AG04450 (cell line): ENCODE data around the gene SH3BP5L. TPM values are rescaled to one million over a fixed set of nuclear protein-coding genes. Genes with fewer than 3 reads are reported as not detected.
"Not testable (repeated sequence)": the region's sequence is repeated elsewhere in the genome, so short reads cannot be mapped to it uniquely, and the experiment has no call there.

ENCODE experiments used
- CTCF ChIA-PET: fragments of 300-600, 350-600 bp; formaldehyde crosslinking; extraction: SDS; loops from one replicate; lab custom pipeline; 2022; ENCODE audit warnings: antibody characterized with exemption, inconsistent platforms; lab: Charles Lee
- POLR2A ChIA-PET: fragments of 350-600 bp; formaldehyde crosslinking; extraction: SDS; loops from one replicate; lab custom pipeline; 2021; ENCODE audit warnings: antibody characterized with exemption, inconsistent platforms; lab: Yijun Ruan, JAX
- DNase-seq: peaks from one replicate; pipeline ENCODE4 v3.0.0-alpha.2; 2011; ENCODE audit warnings: low read depth, low spot score
- H3K27ac ChIP-seq: one replicate; pipeline ENCODE4 v1.5.1; 2012; ENCODE audit warnings: low read depth, low read length, control low read depth
- H3K27me3 ChIP-seq: one replicate; pipeline ENCODE4 v1.6.0; 2012; ENCODE audit warnings: low read length; ENCODE audit not compliant: control insufficient read depth, insufficient read depth
- H3K4me3 ChIP-seq: 2 replicates; pipeline ENCODE4 v1.5.1; 2011; ENCODE audit warnings: mild to moderate bottlenecking, low read depth, low read length, control low read depth
- H3K9me3 ChIP-seq: 2 replicates; pipeline ENCODE4 v1.5.1; 2012; ENCODE audit warnings: low read length; ENCODE audit not compliant: control insufficient read depth, insufficient read depth
- polyA plus RNA-seq: library from polyadenylated mRNA; depleted of rRNA; stranded (reverse); fragments of >200 nt; gene quantifications from 2 replicates; pipeline ENCODE4 v1.2.3, GENCODE V29; 2011
- TF ChIP-seq, protein P1 (sequence below): IDR thresholded peaks from 2 replicates; pipeline ENCODE4 v1.5.1; 2011; ENCODE audit warnings: low read depth, low read length, control low read depth, inconsistent platforms

The SH3BP5L gene
- polyA plus RNA-seq, 1 experiment = 15.3 TPM

DNA sequence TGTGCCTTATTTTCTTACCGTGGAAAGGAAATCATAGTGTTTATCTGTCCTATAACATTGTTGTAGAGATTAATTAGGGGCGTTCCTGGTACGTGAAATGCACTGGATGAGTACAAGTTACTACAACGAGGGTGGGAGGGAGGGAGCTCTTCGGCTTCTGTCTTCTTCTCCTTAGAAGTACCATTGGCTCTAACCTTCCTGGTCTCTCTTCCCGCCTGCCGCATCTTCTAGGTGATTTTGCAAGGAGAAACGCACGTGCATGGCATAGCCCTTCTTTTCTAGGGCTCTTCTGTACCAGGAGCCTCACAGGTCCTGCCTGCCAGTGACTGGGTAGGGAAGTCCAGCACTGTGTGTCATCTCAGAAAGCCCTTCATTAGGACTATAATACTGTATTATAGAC, 16.8 kb downstream of the SH3BP5L start:
- Histone ChIP-seq H3K27ac (no peak overlapping the region), H3K27me3 (peaks cover 2% of the 10 kb centered on the region), H3K4me3 (no peak overlapping the region), H3K9me3 (no peaks in the 10 kb centered on the region; the same call in 1 of the 2 replicates)
- ChIA-PET POLR2A (interaction anchor here (0.6 kb wide), 1 partner anchor 1435 kb away, joined by 4 read pairs; no protein-coding TSS in a partner anchor), CTCF (no interaction called here)
- TF ChIP-seq, protein P1, sequence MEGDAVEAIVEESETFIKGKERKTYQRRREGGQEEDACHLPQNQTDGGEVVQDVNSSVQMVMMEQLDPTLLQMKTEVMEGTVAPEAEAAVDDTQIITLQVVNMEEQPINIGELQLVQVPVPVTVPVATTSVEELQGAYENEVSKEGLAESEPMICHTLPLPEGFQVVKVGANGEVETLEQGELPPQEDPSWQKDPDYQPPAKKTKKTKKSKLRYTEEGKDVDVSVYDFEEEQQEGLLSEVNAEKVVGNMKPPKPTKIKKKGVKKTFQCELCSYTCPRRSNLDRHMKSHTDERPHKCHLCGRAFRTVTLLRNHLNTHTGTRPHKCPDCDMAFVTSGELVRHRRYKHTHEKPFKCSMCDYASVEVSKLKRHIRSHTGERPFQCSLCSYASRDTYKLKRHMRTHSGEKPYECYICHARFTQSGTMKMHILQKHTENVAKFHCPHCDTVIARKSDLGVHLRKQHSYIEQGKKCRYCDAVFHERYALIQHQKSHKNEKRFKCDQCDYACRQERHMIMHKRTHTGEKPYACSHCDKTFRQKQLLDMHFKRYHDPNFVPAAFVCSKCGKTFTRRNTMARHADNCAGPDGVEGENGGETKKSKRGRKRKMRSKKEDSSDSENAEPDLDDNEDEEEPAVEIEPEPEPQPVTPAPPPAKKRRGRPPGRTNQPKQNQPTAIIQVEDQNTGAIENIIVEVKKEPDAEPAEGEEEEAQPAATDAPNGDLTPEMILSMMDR = no peak
- DNase-seq = no peak

DNA sequence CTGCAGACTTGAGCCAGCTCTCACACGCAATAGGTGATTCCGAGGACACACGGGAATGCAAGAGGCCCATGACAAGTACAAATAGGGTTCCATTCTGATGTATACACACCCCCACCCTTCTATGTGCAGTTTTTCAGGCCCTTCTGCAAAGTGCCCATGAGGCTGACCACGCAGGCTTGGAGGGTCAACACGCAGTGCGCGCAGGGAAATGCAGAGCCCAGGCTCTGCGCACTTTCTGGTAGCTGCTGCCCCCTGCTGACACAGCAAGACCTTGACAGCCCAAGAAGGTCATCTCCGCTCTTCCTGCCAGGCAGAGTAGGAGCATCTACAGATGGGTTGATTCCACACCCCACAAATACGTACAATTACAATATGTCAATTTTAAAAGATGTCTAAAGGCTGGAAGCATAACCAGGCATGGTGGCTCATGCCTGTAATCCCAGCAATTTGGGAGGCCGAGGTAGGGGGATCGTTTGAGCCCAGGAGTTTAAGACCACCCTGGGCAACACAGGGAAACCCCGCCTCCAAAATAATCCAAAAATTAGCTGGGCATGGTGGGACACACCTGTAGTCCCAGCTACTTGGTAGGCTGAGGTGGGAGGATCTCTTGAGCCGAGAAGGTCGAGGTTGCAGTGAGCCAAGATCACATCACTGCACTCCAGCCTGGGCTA, 18.5 kb downstream of the SH3BP5L start:
- H3K27me3 ChIP-seq = peaks cover 2% of the 10 kb centered on the region
- H3K9me3 ChIP-seq = no peaks in the 10 kb centered on the region; the same call in 1 of the 2 replicates
- ChIA-PET CTCF (interaction anchor here (0.6 to 1.3 kb wide), 3 partner anchors 8 to 104 kb away, joined by 3 read pairs; no protein-coding TSS in a partner anchor), POLR2A (interaction anchor here (1.4 kb wide), 1 partner anchor 19 kb away, joined by 4 read pairs; the partner anchor contains the start of gene SH3BP5L)
- TF ChIP-seq, protein P1 = peak; percentile 64
- no peak overlapping the region for H3K4me3 ChIP-seq
- H3K27ac ChIP-seq = no peak overlapping the region
- DNase-seq = no peak

- H3K27ac ChIP-seq = no peak overlapping the region
- H3K9me3 ChIP-seq = no peaks in the 10 kb centered on the region
- TF ChIP-seq, protein P1 = no peak
- no peak overlapping the region for H3K4me3 ChIP-seq
- CTCF ChIA-PET = interaction anchor here (1.0 to 1.3 kb wide), 3 partner anchors 8 to 184 kb away, joined by 3 to 4 read pairs (median 4); no protein-coding TSS in a partner anchor
- no peak for DNase-seq
- H3K27me3 ChIP-seq = peaks cover 4% of the 10 kb centered on the region
- POLR2A ChIA-PET = interaction anchor here (0.5 kb wide), 1 partner anchor 14 kb away, joined by 4 read pairs; no protein-coding TSS in a partner anchor
Measured at GRCh38 chr1:248805876-248806275, 19.8 kb downstream of the SH3BP5L start.

DNA sequence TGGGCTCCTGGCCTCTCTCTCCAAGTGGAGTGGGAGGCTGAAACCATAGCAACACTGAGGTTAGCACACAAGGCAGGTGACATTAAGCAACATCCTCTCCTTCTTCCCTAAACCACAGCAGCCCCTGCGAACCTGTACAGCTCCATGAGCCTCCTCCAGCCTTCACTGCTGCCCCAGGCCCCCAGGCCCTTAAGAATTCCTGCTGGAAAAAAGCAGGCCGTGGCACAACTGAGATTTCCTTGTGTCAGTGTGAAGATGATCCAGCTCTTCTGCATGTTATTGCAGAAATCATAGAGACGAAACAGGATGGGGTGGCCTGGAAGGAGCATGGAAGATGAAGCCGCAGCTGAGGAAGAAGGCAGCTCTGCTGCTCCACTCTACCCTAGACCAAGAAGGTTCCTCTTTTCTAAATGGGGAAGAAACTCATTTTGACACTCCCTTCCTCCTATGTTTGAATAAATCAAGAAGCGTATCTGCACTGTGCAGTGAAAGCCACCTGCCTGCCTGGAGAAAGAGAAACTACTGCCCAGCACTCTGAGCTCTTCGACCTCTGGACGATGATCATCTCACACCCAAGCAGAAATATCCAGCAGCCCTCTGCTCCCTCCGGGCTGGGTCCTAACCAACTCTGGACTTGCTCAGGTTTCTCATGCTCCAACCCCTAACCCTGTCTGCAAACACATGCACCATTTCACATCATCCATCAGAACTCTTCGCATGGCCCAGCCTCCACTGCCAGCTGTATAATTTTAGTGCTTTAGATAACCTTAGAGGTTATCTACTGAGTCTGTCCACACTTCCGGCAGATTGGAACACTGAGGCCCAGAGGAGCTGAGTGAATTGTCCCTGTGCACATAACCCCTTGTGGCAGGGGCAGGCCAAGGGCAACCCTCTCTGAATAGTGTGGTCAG, 20.7 kb downstream of the SH3BP5L start:
- no peaks in the 10 kb centered on the region for H3K9me3 ChIP-seq
- no peak overlapping the region for H3K4me3 ChIP-seq
- DNase-seq = no peak
- TF ChIP-seq, protein P1 = no peak
- peaks cover 4% of the 10 kb centered on the region for H3K27me3 ChIP-seq
- CTCF ChIA-PET = interaction anchor here (0.6 to 1.3 kb wide), 3 partner anchors 14 to 183 kb away, joined by 4 to 5 read pairs (median 4); no protein-coding TSS in a partner anchor
- H3K27ac ChIP-seq = no peak overlapping the region
- POLR2A ChIA-PET = no interaction called here

DNA sequence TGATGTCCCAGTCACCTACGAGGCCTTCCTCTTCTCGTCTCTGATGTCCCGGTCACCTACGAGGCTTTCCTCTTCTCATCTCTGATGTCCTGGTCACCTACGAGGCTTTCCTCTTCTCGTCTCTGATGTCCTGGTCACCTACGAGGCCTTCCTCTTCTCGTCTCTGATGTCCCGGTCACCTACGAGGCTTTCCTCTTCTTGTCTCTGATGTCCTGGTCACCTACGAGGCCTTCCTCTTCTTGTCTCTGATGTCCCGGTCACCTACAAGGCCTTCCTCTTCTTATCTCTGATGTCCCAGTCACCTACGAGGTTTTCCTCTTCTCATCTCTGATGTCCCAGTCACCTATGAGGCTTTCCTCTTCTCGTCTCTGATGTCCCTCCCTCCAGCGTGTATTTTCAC, 22.2 kb downstream of the SH3BP5L start:
- POLR2A ChIA-PET, DNase-seq, H3K9me3 ChIP-seq, CTCF ChIA-PET, H3K4me3 ChIP-seq, H3K27me3 ChIP-seq, H3K27ac ChIP-seq: not testable (repeated sequence)
